Measurements from ENCODE around the gene CC2D1B. TPM values are rescaled to one million over a fixed set of nuclear protein-coding genes. Genes with fewer than 3 reads are reported as not detected.

CC2D1B gene
- 28.4 and 29.5 TPM in 2 replicates for total RNA-seq (2022)
- percentile 75 among the genes with signal in this experiment for Bru-seq, nascent RNA
- percentile 78 among the genes with signal in this experiment for BruChase-seq, experiment 1, labeled RNA remaining after a 6-hour chase
- BruChase-seq, experiment 2, labeled RNA remaining after a 2-hour chase = percentile 71 among the genes with signal in this experiment
- long read RNA-seq, transcript CC2D1B-201 (25 exons, 3,377 nt) = major isoform, 11 of 26 reads
- long read RNA-seq, partial matches to known transcripts = 6 of 26 reads
- long read RNA-seq, other reads (novel, unspliced or antisense) = 9 of 26 reads

- Mint-ChIP-seq H3K27ac (ENCODE audit: low read depth, unreplicated experiment) (peak within 1 kb of the TSS; percentile 95), H3K4me1 (ENCODE audit: insufficient read depth, unreplicated experiment) (peaks cover 21% of the 10 kb centered on the region), H3K27me3 (ENCODE audit: insufficient read depth, unreplicated experiment) (no peaks in the 10 kb centered on the region), H3K9me3 (ENCODE audit: unreplicated experiment) (no peaks in the 10 kb centered on the region), H3K4me3 (ENCODE audit: unreplicated experiment) (peak within 1 kb of the TSS; percentile 99), H3K36me3 (ENCODE audit: insufficient read depth, unreplicated experiment) (peaks cover 33% of the 10 kb centered on the region)
- DNase-seq (ENCODE audit: unreplicated experiment) = peak; percentile 98
- TF ChIP-seq CTCF (IDR thresholded peaks at IDR 0.05; ENCODE audit: unreplicated experiment) = no peak
- ChIA-PET POLR2A (interaction anchor here (0.6 to 2.6 kb wide), 19 partner anchors 8 to 486 kb away, joined by 3 to 38 read pairs (median 4); partner anchors contain the start of genes ORC1, PRPF38A and TXNDC12), CTCF (interaction anchor here (0.7 to 1.2 kb wide), 3 partner anchors 8 to 239 kb away, joined by 3 to 5 read pairs (median 4); no protein-coding TSS in a partner anchor)
- intact Hi-C loops (cut with micrococcal nuclease) = loop anchor here (2.0 to 5.0 kb wide), 4 partner anchors 36 to 321 kb away; partner anchors contain the start of genes BTF3L4, ORC1, PRPF38A and TXNDC12
- BruUV-seq (replicated peaks) = TSS peak; percentile 51
These were observed at the start of gene CC2D1B for GRCh38 chr1:52365746-52366516. Gene CC2D1B, minus strand, starts transcription at chr1:52366205. Its CDS starts 1,585 bp downstream, at chr1:52364620.

GRCh38 chr1:52414942-52415341 lies 48.9 kb upstream of the CC2D1B start:
- ChIA-PET POLR2A (interaction anchor here (1.1 to 5.1 kb wide), 2 partner anchors 11 to 12 kb away, joined by 3 to 29 read pairs; partner anchors contain the start of genes ORC1 and PRPF38A), CTCF (no interaction called here)
- Mint-ChIP-seq H3K36me3 (ENCODE audit: insufficient read depth, unreplicated experiment) (peaks cover 96% of the 10 kb centered on the region), H3K4me3 (ENCODE audit: unreplicated experiment) (no peak overlapping the region), H3K27ac (ENCODE audit: low read depth, unreplicated experiment) (no peak overlapping the region), H3K27me3 (ENCODE audit: insufficient read depth, unreplicated experiment) (no peaks in the 10 kb centered on the region), H3K9me3 (ENCODE audit: unreplicated experiment) (no peaks in the 10 kb centered on the region), H3K4me1 (ENCODE audit: insufficient read depth, unreplicated experiment) (no peaks in the 10 kb centered on the region)
- BruUV-seq (replicated peaks) = no TSS peak
- intact Hi-C loops (cut with micrococcal nuclease) = no loop called here
- DNase-seq (ENCODE audit: unreplicated experiment) = no peak
- no peak for TF ChIP-seq CTCF (IDR thresholded peaks at IDR 0.05; ENCODE audit: unreplicated experiment)

- Mint-ChIP-seq H3K4me1 (ENCODE audit: insufficient read depth, unreplicated experiment) (no peaks in the 10 kb centered on the region), H3K9me3 (ENCODE audit: unreplicated experiment) (no peaks in the 10 kb centered on the region), H3K4me3 (ENCODE audit: unreplicated experiment) (no peak overlapping the region), H3K27me3 (ENCODE audit: insufficient read depth, unreplicated experiment) (no peaks in the 10 kb centered on the region), H3K36me3 (ENCODE audit: insufficient read depth, unreplicated experiment) (peaks cover 93% of the 10 kb centered on the region), H3K27ac (ENCODE audit: low read depth, unreplicated experiment) (no peak overlapping the region)
- no peak for DNase-seq (ENCODE audit: unreplicated experiment)
- BruUV-seq (replicated peaks) = no TSS peak
- ChIA-PET POLR2A (interaction anchor here (0.7 to 5.1 kb wide), 4 partner anchors 9 to 360 kb away, joined by 3 to 29 read pairs (median 3); partner anchors contain the start of genes ORC1 and PRPF38A), CTCF (interaction anchor here (1.3 kb wide), 1 partner anchor 8 kb away, joined by 4 read pairs; no protein-coding TSS in a partner anchor)
- intact Hi-C loops (cut with micrococcal nuclease) = no loop called here
- no peak for TF ChIP-seq CTCF (IDR thresholded peaks at IDR 0.05; ENCODE audit: unreplicated experiment)
These were observed 47.5 kb upstream of the CC2D1B start for GRCh38 chr1:52413410-52413989.
